Measurements from ENCODE around the gene MAN1C1. TPM values are rescaled to one million over a fixed set of nuclear protein-coding genes. Genes with fewer than 3 reads are reported as not detected.
A peak's percentile ranks its signal among the peaks of the same experiment; 100 is the strongest.

Gene MAN1C1
- total RNA-seq, 1 experiment from 2014 or later = 1.2 TPM

GRCh38 chr1:25821630-25822091 is 205.1 kb downstream of the MAN1C1 start:
- Histone ChIP-seq H4K20me1 (ENCODE audit: insufficient read depth) (no peaks in the 10 kb centered on the region), H3K9me3 (ENCODE audit: control insufficient read depth in 1 of 2, insufficient read depth in 1 of 2, low read depth in 1 of 2, low read length in 2 of 2) (no peaks in the 10 kb centered on the region), H3K4me2 (ENCODE audit: low read length) (peak overlapping the region; percentile 91), H3K4me3 (replicated peaks in 1 of 2; ENCODE audit: low read depth in 1 of 2, low read length in 2 of 2) (no peak overlapping the region; a peak in 1 of 4 replicates), H3K79me2 (ENCODE audit: insufficient read depth, low read length) (peaks cover 33% of the 10 kb centered on the region; the same call in 1 of the 2 replicates), H2AFZ (ENCODE audit: low read depth, low read length, poor library complexity, severe bottlenecking) (no peak overlapping the region), H3K36me3 (ENCODE audit: control insufficient read depth in 1 of 2, insufficient read depth in 2 of 2, low read length in 2 of 2) (peaks cover 0 to 3% of the 10 kb centered on the region in 2 experiments; a peak in 1 of 4 replicates), H3K9me2 (ENCODE audit: insufficient read depth) (no peaks in the 10 kb centered on the region), H3K27me3 (ENCODE audit: insufficient read depth, low read length) (no peaks in the 10 kb centered on the region), H3K27ac (ENCODE audit: low read depth, low read length) (no peak overlapping the region), H3K4me1 (ENCODE audit: control insufficient read depth in 1 of 2, insufficient read depth in 2 of 2, low read length in 2 of 2) (peaks cover 18 to 33% of the 10 kb centered on the region in 2 experiments; a peak in 3 of 4 replicates), H3K9ac (ENCODE audit: low read length) (no peak overlapping the region)
- CTCF ChIA-PET = no interaction called here
- ATAC-seq = no peak
- POLR2A ChIA-PET = no interaction called here
- TF ChIP-seq EZH2phosphoT487 (IDR thresholded peaks at IDR 0.05; ENCODE audit: borderline replicate concordance) (no peak), REST (IDR thresholded peaks at IDR 0.05; ENCODE audit: low read depth) (no peak), EZH2 (IDR thresholded peaks at IDR 0.05) (no peak), POLR2AphosphoS5 (IDR thresholded peaks at IDR 0.05; ENCODE audit: low read depth, low read length) (no peak), FOSL1 (IDR thresholded peaks at IDR 0.05; ENCODE audit: low read depth) (no peak), POLR2A (IDR thresholded peaks at IDR 0.05; ENCODE audit: borderline replicate concordance, extremely low read depth, insufficient read depth, insufficient read length) (no peak), CBX3 (IDR thresholded peaks at IDR 0.05; ENCODE audit: low read depth) (no peak), SP1 (IDR thresholded peaks at IDR 0.05; ENCODE audit: low read depth) (no peak), ELF1 (IDR thresholded peaks at IDR 0.05; ENCODE audit: borderline replicate concordance, low read depth) (no peak), SIN3A (IDR thresholded peaks at IDR 0.05; ENCODE audit: low read depth) (no peak), ZBTB33 (IDR thresholded peaks at IDR 0.05; ENCODE audit: extremely low read depth, insufficient replicate concordance, low read length) (no peak), JUND (IDR thresholded peaks at IDR 0.05) (no peak), CEBPB (IDR thresholded peaks at IDR 0.05; ENCODE audit: low read depth) (no peak), RAD21 (IDR thresholded peaks at IDR 0.05; ENCODE audit: low read depth) (no peak), ZNF274 (IDR thresholded peaks at IDR 0.05; ENCODE audit: low read depth, low read length) (no peak), SRF (IDR thresholded peaks at IDR 0.05; ENCODE audit: low read depth) (no peak), ATF3 (IDR thresholded peaks at IDR 0.05) (no peak), TCF7L2 (IDR thresholded peaks at IDR 0.05; ENCODE audit: borderline replicate concordance, extremely low read depth, insufficient read depth, insufficient read length) (no peak)
- TF ChIP-seq, protein P1, sequence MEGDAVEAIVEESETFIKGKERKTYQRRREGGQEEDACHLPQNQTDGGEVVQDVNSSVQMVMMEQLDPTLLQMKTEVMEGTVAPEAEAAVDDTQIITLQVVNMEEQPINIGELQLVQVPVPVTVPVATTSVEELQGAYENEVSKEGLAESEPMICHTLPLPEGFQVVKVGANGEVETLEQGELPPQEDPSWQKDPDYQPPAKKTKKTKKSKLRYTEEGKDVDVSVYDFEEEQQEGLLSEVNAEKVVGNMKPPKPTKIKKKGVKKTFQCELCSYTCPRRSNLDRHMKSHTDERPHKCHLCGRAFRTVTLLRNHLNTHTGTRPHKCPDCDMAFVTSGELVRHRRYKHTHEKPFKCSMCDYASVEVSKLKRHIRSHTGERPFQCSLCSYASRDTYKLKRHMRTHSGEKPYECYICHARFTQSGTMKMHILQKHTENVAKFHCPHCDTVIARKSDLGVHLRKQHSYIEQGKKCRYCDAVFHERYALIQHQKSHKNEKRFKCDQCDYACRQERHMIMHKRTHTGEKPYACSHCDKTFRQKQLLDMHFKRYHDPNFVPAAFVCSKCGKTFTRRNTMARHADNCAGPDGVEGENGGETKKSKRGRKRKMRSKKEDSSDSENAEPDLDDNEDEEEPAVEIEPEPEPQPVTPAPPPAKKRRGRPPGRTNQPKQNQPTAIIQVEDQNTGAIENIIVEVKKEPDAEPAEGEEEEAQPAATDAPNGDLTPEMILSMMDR (IDR thresholded peaks at IDR 0.05 in 2 of 3, conservative IDR thresholded peaks at IDR 0.05 in 1 of 3; ENCODE audit: borderline replicate concordance in 1 of 3, insufficient read depth in 1 of 3, low read depth in 2 of 3, low read length in 2 of 3) = no peak
- RAD21 ChIA-PET (ENCODE audit: low non-redundant PET in 1 of 2, low total read pairs in 2 of 2, uncharacterized antibody in 2 of 2, unreplicated experiment in 2 of 2) = no interaction called here
- intact Hi-C loops (cut with micrococcal nuclease) = no loop called here
- no peak for DNase-seq (ENCODE audit: low read depth, low spot score)
- no TSS peak for BruUV-seq (replicated peaks)

Measured in HCT116 (cell line).